ENCODE data around the gene ABCC11. TPM values are rescaled to one million over a fixed set of nuclear protein-coding genes. Genes with fewer than 3 reads are reported as not detected.
"Not testable (repeated sequence)": the region's sequence is repeated elsewhere in the genome, so short reads cannot be mapped to it uniquely, and the experiment has no call there.

ABCC11 gene
- total RNA-seq, 1 donor from 2014 or later = not detected

- no peak for DNase-seq (ENCODE audit: extremely low read depth, low read depth, low spot score)
Observed at GRCh38 chr16:48250520-48251278, 3.4 kb upstream of the ABCC11 start.

- DNase-seq (ENCODE audit: extremely low read depth, low read depth, low spot score) = no peak
Observed at GRCh38 chr16:48246066-48246465, 1.3 kb downstream of the ABCC11 start.

- no peak for DNase-seq (ENCODE audit: extremely low read depth, low read depth, low spot score)
Observed at GRCh38 chr16:48244863-48245195, 2.5 kb downstream of the ABCC11 start.

GRCh38 chr16:48244080-48244862, 3.1 kb downstream of the ABCC11 start, which contains the start of gene LONP2:
Gene LONP2, plus strand, starts transcription at chr16:48244300. Its CDS starts 89 bp downstream, at chr16:48244389.
- peak; percentile 45 for DNase-seq (ENCODE audit: extremely low read depth, low read depth, low spot score)

- not testable (repeated sequence) for DNase-seq (ENCODE audit: extremely low read depth, low read depth, low spot score)
Observed at GRCh38 chr16:48240147-48240546, 7.2 kb downstream of the ABCC11 start.

- no peak for DNase-seq (ENCODE audit: extremely low read depth, low read depth, low spot score)
Observed at GRCh38 chr16:48236286-48236685, 11.1 kb downstream of the ABCC11 start.

GRCh38 chr16:48235556-48236136, 11.7 kb downstream of the ABCC11 start:
- no peak for DNase-seq (ENCODE audit: extremely low read depth, low read depth, low spot score)

GRCh38 chr16:48235058-48235555, 12.2 kb downstream of the ABCC11 start:
- DNase-seq (ENCODE audit: extremely low read depth, low read depth, low spot score) = no peak

GRCh38 chr16:48234630-48235029, 12.7 kb downstream of the ABCC11 start:
- DNase-seq (ENCODE audit: extremely low read depth, low read depth, low spot score) = no peak

- DNase-seq (ENCODE audit: extremely low read depth, low read depth, low spot score) = no peak
Observed at GRCh38 chr16:48232493-48233040, 14.8 kb downstream of the ABCC11 start.

- no peak for DNase-seq (ENCODE audit: extremely low read depth, low read depth, low spot score)
Observed at GRCh38 chr16:48231727-48232492, 15.4 kb downstream of the ABCC11 start.

GRCh38 chr16:48225456-48225855, 21.9 kb downstream of the ABCC11 start:
- no peak for DNase-seq (ENCODE audit: extremely low read depth, low read depth, low spot score)

- DNase-seq (ENCODE audit: extremely low read depth, low read depth, low spot score) = no peak
Observed at GRCh38 chr16:48223490-48223889, 23.8 kb downstream of the ABCC11 start.

- no peak for DNase-seq (ENCODE audit: extremely low read depth, low read depth, low spot score)
Observed at GRCh38 chr16:48220891-48221290, 26.4 kb downstream of the ABCC11 start.

- DNase-seq (ENCODE audit: extremely low read depth, low read depth, low spot score) = no peak
Observed at GRCh38 chr16:48218473-48218872, 28.9 kb downstream of the ABCC11 start.

- no peak for DNase-seq (ENCODE audit: extremely low read depth, low read depth, low spot score)
Observed at GRCh38 chr16:48217708-48218107, 29.6 kb downstream of the ABCC11 start.

- no peak for DNase-seq (ENCODE audit: extremely low read depth, low read depth, low spot score)
Observed at GRCh38 chr16:48215738-48216137, 31.6 kb downstream of the ABCC11 start.

- DNase-seq (ENCODE audit: extremely low read depth, low read depth, low spot score) = no peak
Observed at GRCh38 chr16:48212033-48212432, 35.3 kb downstream of the ABCC11 start.

- no peak for DNase-seq (ENCODE audit: extremely low read depth, low read depth, low spot score)
Observed at GRCh38 chr16:48210747-48211146, 36.6 kb downstream of the ABCC11 start.

GRCh38 chr16:48206594-48207242, 40.6 kb downstream of the ABCC11 start:
- no peak for DNase-seq (ENCODE audit: extremely low read depth, low read depth, low spot score)
